K562 (cell line): ENCODE results near the gene CGB3. TPM values are rescaled to one million over a fixed set of nuclear protein-coding genes. Genes with fewer than 3 reads are reported as not detected.

Source experiments
- C11orf30 ChIP-seq: fragments of 450-650 bp; IDR thresholded peaks from 2 replicates; pipeline ENCODE4 v1.6.1; 2016; ENCODE audit warnings: low read depth, mild to moderate bottlenecking
- CREB3L1 ChIP-seq: fragments of 450-650 bp; IDR thresholded peaks from 2 replicates; pipeline ENCODE4 v1.6.1; 2014; ENCODE audit warnings: low read depth, mild to moderate bottlenecking, moderate library complexity, borderline replicate concordance
- HDAC6 ChIP-seq: IDR thresholded peaks from 2 replicates; pipeline ENCODE4 v1.6.1; 2012; ENCODE audit warnings: low read depth, mild to moderate bottlenecking, control low read depth, inconsistent platforms, low read length, moderate library complexity
- KLF16 ChIP-seq: IDR thresholded peaks from 2 replicates; pipeline ENCODE4 v1.6.1; 2016; ENCODE audit warnings: antibody characterized with exemption
- NCOR1 ChIP-seq: fragments of 450-650 bp; IDR thresholded peaks from 2 replicates; pipeline ENCODE4 v1.6.1; 2016; ENCODE audit warnings: mild to moderate bottlenecking, moderate library complexity
- PRDM10 ChIP-seq: fragments of 450-650 bp; IDR thresholded peaks from 2 replicates; pipeline ENCODE4 v1.6.1; 2018; ENCODE audit not compliant: partially characterized antibody
- RBM17 ChIP-seq: fragments of 200-400 bp; formaldehyde crosslinking; IDR thresholded peaks from 2 replicates; pipeline ENCODE4 v1.6.1; 2017; ENCODE audit warnings: low read depth, mild to moderate bottlenecking, low read length, borderline replicate concordance
- RFX7 ChIP-seq: fragments of 250-450 bp; sonication (Bioruptor Pico); IDR thresholded peaks from 2 replicates; pipeline ENCODE4 v1.5.1; 2021; ENCODE audit warnings: mild to moderate bottlenecking
- RNF219 ChIP-seq: fragments of 250-450 bp; sonication (Bioruptor Pico); IDR thresholded peaks from 2 replicates; pipeline ENCODE4 v1.5.0; 2022; ENCODE audit warnings: mild to moderate bottlenecking
- SIN3A ChIP-seq, 2 experiments: fragments of 150-350 bp in 1 of 2; IDR thresholded peaks; 2 replicates each; pipeline ENCODE4 v1.6.1; 2011 to 2016; ENCODE audit warnings: borderline replicate concordance in 2 of 2, low read depth in 2 of 2, low read length in 2 of 2, mild to moderate bottlenecking in 2 of 2, moderate library complexity in 2 of 2; ENCODE audit not compliant: control insufficient read depth in 1 of 2
- SP2 ChIP-seq: IDR thresholded peaks from 2 replicates; pipeline ENCODE4 v1.6.1; 2011; ENCODE audit warnings: mild to moderate bottlenecking, low read depth, low read length, moderate library complexity; ENCODE audit not compliant: poor library complexity, severe bottlenecking; ENCODE audit errors: extremely low read depth
- SUPT5H ChIP-seq: fragments of 450-650 bp; IDR thresholded peaks from 2 replicates; pipeline ENCODE4 v1.6.1; 2016
- ZBTB11 ChIP-seq, 3 experiments: fragments of 200-800 bp in 1 of 3; fragments of 250-450 bp in 1 of 3; fragments of 450-650 bp in 1 of 3; sonication (Bioruptor Pico) in 1 of 3; sonication (Bioruptor generic) in 1 of 3; formaldehyde crosslinking in 1 of 3; IDR thresholded peaks; 2 replicates each; pipeline versions ENCODE4 v1.6.1 to v1.8.0; 2016 to 2022; ENCODE audit warnings: mild to moderate bottlenecking in 2 of 3, missing genetic modification characterization in 2 of 3, missing compliant biosample characterization in 1 of 3, moderate library complexity in 1 of 3
- ZKSCAN3 ChIP-seq: fragments of 250-450 bp; sonication (Bioruptor Pico); IDR thresholded peaks from 2 replicates; pipeline ENCODE4 v1.4.0; 2020
- ZNF57 ChIP-seq: fragments of 450-650 bp; formaldehyde crosslinking; IDR thresholded peaks from 2 replicates; pipeline ENCODE4 v1.4.0; 2020; ENCODE audit warnings: mild to moderate bottlenecking, moderate library complexity
- polyA plus RNA-seq, 8 experiments: library from polyadenylated mRNA; depleted of rRNA in 4 of 8; stranded (reverse) in 5 of 8; unstranded in 3 of 8; fragments of >200 nt; fragmentation: Nextera tagmentation in 2 of 8; fragmentation: Illumina TruSeq in 1 of 8; extraction: Ambion mirVana in 2 of 8; extraction: Trizol in 1 of 8; gene quantifications; 2 replicates each; pipeline versions ENCODE4 v1.2.1 to v1.2.3, GENCODE V29; 2011 to 2014; ENCODE audit warnings: inconsistent platforms in 1 of 8, missing spikeins in 1 of 8
- total RNA-seq, 7 experiments: library from RNA; depleted of rRNA in 6 of 7; stranded (reverse); fragments of >200 nt in 6 of 7; fragmentation: Illumina TruSeq in 2 of 7; extraction: Trizol in 2 of 7; gene quantifications; 2 replicates each; pipeline versions ENCODE4 v1.2.1 to v1.2.3, GENCODE V29; 2011 to 2021; ENCODE audit warnings: low replicate concordance in 1 of 7

CGB3 gene
- total and polyA plus RNA-seq, 9 of the 15 experiments (the other 6 are each of a cell fraction or from before 2014, with no cell fraction given) = not detected

- TF ChIP-seq CREB3L1 = peak; percentile 10; the same call in 1 of the 2 replicates
- no peak for TF ChIP-seq RBM17
- TF ChIP-seq SUPT5H = peak; percentile 97
- TF ChIP-seq ZBTB11 (CRISPR knock-in tag; IDR thresholded peaks at IDR 0.05) = 0 out of 6 replicates have a peak, but pooled peaks of 1 of the 3 experiments have one; percentile 24
- peak; percentile 93 for TF ChIP-seq SP2
- no peak for TF ChIP-seq ZKSCAN3 (CRISPR knock-in tag)
- TF ChIP-seq C11orf30 = peak; percentile 90
- no peak for TF ChIP-seq HDAC6
- no peak for TF ChIP-seq RFX7
- TF ChIP-seq PRDM10 = peak; percentile 97
- TF ChIP-seq RNF219 = no peak
- no peak for TF ChIP-seq NCOR1
- peak; percentile 34 to 95; a peak in 2 of 4 replicates for TF ChIP-seq SIN3A (IDR thresholded peaks at IDR 0.05; ENCODE audit: borderline replicate concordance in 2 of 2, control insufficient read depth in 1 of 2, low read depth in 2 of 2, low read length in 2 of 2)
- no peak for TF ChIP-seq ZNF57 (CRISPR knock-in tag)
- TF ChIP-seq KLF16 = peak; percentile 74
Measured at GRCh38 chr19:48993175-48994034, 30.7 kb downstream of the CGB3 start, which contains the start of the genes GYS1 and RUVBL2 (continued).
